ENCODE measurements around the gene IGFN1.

IGFN1 gene

DNA sequence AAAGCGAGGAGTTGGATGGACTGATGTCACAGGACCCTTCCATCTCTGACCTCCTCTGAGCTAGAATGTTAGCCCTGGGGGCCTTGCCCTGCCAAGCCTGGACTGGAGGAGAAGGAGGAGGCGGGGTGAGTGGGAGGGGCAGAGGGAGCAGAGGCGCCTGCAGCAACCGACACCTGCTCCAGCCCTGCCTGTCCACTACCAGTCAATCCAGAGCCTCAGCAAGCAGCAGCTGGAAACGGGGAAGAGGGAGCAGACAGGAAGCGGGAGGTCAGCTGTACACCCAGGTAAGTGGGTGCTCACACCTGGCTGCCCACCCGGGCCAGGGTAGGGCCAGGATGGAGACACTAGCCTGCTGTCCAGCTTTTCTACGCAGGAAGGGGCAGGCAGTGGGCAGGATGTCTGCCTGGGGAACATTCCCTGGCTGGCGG is at the start of gene IGFN1:
TSS of gene IGFN1 (plus strand) at position 201 of the 428 bp plus-strand sequence. CDS start 2,470 bp downstream, outside the sequence.
- no peak for DNase-seq
- H3K27ac Mint-ChIP-seq = no peak within 1 kb of the TSS
- peaks cover 60% of the 10 kb centered on the region for H3K27me3 Mint-ChIP-seq
- H3K9me3 Mint-ChIP-seq = no peaks in the 10 kb centered on the region
- no peaks in the 10 kb centered on the region for H3K36me3 Mint-ChIP-seq
- no peaks in the 10 kb centered on the region for H3K4me1 Mint-ChIP-seq
- no peak within 1 kb of the TSS for H3K4me3 Mint-ChIP-seq
- CTCF ChIA-PET = no interaction called here

DNA sequence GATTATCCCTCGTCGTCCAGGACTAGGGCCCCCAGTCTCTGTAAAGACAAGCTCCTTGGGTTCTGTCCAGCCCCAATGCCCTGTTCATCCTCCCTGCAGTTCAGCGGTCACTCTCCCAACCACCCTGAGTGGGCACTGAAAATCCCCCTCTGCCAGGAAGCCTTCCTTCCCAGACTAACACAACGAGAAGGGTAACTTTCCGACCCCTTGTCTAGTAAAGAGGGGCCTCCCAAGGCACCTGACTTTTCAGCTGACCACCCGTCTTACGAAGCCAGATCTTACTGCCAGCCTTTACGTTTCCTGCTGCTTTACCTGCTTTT is 49.7 kb upstream of the IGFN1 start:
- DNase-seq = no peak
- Mint-ChIP-seq H3K27ac (peak overlapping the region; percentile 68), H3K4me3 (no peak overlapping the region), H3K9me3 (no peaks in the 10 kb centered on the region), H3K27me3 (no peaks in the 10 kb centered on the region), H3K36me3 (peaks cover 5% of the 10 kb centered on the region), H3K4me1 (no peaks in the 10 kb centered on the region)
- CTCF ChIA-PET = interaction anchor here (0.9 to 1.9 kb wide), 2 partner anchors 9 to 22 kb away, joined by 3 to 10 read pairs; no protein-coding TSS in a partner anchor

DNA sequence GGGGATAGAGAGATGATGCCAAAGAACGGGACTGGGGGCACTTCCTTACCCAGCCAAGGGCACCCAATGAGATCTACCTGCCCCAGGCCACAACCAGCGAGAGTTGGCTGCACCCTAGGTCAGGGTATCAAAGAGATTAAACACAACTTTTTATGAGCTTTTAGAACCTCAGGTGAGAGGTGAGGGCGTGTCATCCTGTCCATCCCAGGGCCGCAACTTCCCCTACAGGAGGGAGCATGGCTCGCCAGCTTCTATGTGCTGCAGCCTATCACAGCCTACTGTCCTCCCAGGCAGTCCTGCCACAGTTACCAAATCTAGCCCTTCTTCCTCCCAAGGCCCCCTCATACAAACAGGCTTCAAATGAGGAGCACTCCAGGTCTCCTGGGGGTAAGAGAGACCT is 49.2 kb upstream of the IGFN1 start:
- H3K9me3 Mint-ChIP-seq = no peaks in the 10 kb centered on the region
- H3K27me3 Mint-ChIP-seq = no peaks in the 10 kb centered on the region
- no peak overlapping the region for H3K4me3 Mint-ChIP-seq
- CTCF ChIA-PET = interaction anchor here (0.9 to 1.9 kb wide), 2 partner anchors 9 to 23 kb away, joined by 3 to 10 read pairs; no protein-coding TSS in a partner anchor
- H3K27ac Mint-ChIP-seq = no peak overlapping the region
- H3K4me1 Mint-ChIP-seq = no peaks in the 10 kb centered on the region
- peaks cover 5% of the 10 kb centered on the region for H3K36me3 Mint-ChIP-seq
- DNase-seq = no peak

DNA sequence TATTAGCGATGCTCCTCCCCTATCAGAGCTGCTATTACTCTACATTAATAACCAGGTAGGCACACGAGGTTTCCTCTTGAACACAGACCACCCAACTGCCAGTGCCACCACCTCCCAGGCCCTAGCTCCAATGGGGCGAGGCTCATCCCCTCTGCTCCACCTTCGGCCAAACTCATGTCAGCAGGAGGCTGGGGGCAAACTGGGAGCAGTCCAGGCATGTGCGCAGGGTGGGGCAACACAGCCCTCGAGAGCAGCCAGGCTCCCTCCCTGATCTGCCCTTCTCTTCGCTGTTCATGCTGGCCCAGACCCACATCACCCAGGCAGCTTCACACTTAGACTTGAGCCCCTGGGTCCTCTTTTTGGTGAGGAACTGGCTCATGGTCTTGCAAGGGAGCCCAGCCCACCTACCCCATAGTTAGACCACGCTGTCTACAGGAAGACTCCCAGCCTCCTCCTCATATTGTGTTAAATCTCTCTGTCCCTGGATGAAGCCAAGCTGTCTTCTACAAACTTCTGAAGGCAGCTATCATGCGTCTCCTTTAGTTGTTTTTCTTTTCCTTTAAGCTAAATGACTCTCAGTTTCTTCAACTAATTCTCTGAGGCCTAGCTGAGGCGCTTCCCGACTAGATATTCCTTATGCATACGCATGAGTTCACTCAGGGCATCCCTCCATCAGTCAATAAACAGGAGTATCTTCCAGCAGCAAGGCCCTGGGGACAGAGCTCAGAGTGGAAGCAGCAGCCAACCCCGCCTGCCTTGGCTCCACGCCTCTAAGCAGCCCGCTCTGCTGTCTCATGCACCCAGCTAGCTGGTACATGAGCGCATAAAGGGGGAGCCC is 48.4 kb upstream of the IGFN1 start:
- H3K36me3 Mint-ChIP-seq = peaks cover 5% of the 10 kb centered on the region
- no peak for DNase-seq
- H3K4me1 Mint-ChIP-seq = no peaks in the 10 kb centered on the region
- H3K4me3 Mint-ChIP-seq = no peak overlapping the region
- H3K27me3 Mint-ChIP-seq = no peaks in the 10 kb centered on the region
- H3K9me3 Mint-ChIP-seq = no peaks in the 10 kb centered on the region
- no peak overlapping the region for H3K27ac Mint-ChIP-seq
- CTCF ChIA-PET = interaction anchor here (0.9 to 1.9 kb wide), 2 partner anchors 8 to 23 kb away, joined by 3 to 10 read pairs; no protein-coding TSS in a partner anchor

GRCh38 chr1:201142849-201143725 is 47.5 kb upstream of the IGFN1 start:
- H3K4me1 Mint-ChIP-seq = no peaks in the 10 kb centered on the region
- H3K9me3 Mint-ChIP-seq = no peaks in the 10 kb centered on the region
- DNase-seq = no peak
- CTCF ChIA-PET = no interaction called here
- no peaks in the 10 kb centered on the region for H3K27me3 Mint-ChIP-seq
- H3K27ac Mint-ChIP-seq = no peak overlapping the region
- H3K4me3 Mint-ChIP-seq = no peak overlapping the region
- H3K36me3 Mint-ChIP-seq = peaks cover 5% of the 10 kb centered on the region

- Mint-ChIP-seq H3K36me3 (peaks cover 5% of the 10 kb centered on the region), H3K27me3 (no peaks in the 10 kb centered on the region), H3K9me3 (no peaks in the 10 kb centered on the region), H3K4me1 (no peaks in the 10 kb centered on the region), H3K4me3 (no peak overlapping the region), H3K27ac (no peak overlapping the region)
- CTCF ChIA-PET = no interaction called here
- DNase-seq = no peak
These were observed 46.6 kb upstream of the IGFN1 start for GRCh38 chr1:201143726-201144635.

DNA sequence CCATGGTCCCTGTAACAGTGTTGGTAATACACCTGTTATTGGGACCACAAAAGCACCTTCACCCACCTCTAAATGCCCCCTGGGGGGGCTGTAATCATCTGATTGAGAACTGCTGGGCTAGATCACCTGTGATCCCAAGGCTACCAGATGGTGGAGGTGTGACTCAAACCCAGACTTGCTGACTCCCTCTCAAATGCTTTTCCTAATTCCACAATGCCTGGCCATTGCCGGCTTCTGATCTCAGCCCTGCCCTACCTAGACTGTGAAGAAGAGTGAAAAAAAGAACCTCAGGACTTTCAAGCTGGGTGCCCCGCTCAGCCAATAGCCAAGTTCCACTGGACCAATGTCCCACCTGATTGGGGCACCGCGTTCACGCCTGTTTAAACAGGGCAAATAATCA is 45.9 kb upstream of the IGFN1 start:
- Mint-ChIP-seq H3K9me3 (no peaks in the 10 kb centered on the region), H3K36me3 (peaks cover 8% of the 10 kb centered on the region), H3K4me3 (no peak overlapping the region), H3K27ac (no peak overlapping the region), H3K4me1 (no peaks in the 10 kb centered on the region), H3K27me3 (no peaks in the 10 kb centered on the region)
- CTCF ChIA-PET = no interaction called here
- no peak for DNase-seq

DNA sequence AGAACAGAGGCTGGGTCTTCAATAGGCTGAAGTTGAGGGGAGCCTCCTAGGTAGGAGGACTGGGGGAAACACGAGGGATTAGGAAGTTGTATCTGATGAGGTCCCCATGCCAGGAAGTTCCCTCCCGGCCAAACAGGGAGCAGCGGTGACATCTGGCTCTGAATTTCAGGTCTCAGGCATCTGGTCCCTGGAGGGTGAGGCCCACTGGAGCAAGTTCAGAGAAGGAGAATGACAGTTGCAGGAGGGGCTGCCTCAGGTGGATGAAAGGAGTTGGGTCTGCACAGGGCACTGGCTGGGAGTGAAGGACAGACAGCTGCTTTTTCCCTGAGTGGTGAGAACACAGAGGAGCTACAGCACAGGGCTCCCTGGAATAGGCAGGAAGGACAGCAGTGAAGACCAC is 45.5 kb upstream of the IGFN1 start:
- H3K9me3 Mint-ChIP-seq = no peaks in the 10 kb centered on the region
- H3K4me3 Mint-ChIP-seq = no peak overlapping the region
- CTCF ChIA-PET = no interaction called here
- peaks cover 8% of the 10 kb centered on the region for H3K36me3 Mint-ChIP-seq
- DNase-seq = no peak
- no peaks in the 10 kb centered on the region for H3K27me3 Mint-ChIP-seq
- no peak overlapping the region for H3K27ac Mint-ChIP-seq
- H3K4me1 Mint-ChIP-seq = no peaks in the 10 kb centered on the region

DNA sequence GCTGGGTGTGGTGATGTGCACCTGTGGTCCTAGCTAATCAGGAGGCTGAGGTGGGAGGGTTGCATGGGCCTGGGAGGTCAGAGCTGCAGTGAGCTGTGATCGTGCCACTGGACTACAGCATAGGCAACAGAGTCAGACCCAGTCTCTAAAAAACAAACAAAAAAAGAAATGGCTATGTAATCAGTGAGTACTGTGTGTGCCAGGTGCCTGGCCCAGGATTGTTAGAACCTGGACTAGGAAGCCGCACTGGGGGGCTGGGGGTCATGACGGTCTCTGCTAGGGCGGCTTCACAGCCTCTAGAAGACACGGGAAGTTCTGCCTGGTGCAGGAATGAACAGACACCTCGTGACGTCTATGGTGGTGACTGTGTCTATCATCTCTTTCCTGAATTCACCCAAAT is 44.8 kb upstream of the IGFN1 start:
- CTCF ChIA-PET = interaction anchor here (1.1 kb wide), 1 partner anchor 26 kb away, joined by 3 read pairs; no protein-coding TSS in a partner anchor
- no peak for DNase-seq
- no peaks in the 10 kb centered on the region for H3K27me3 Mint-ChIP-seq
- no peak overlapping the region for H3K27ac Mint-ChIP-seq
- H3K4me3 Mint-ChIP-seq = no peak overlapping the region
- H3K9me3 Mint-ChIP-seq = no peaks in the 10 kb centered on the region
- H3K36me3 Mint-ChIP-seq = peaks cover 9% of the 10 kb centered on the region
- H3K4me1 Mint-ChIP-seq = no peaks in the 10 kb centered on the region

DNA sequence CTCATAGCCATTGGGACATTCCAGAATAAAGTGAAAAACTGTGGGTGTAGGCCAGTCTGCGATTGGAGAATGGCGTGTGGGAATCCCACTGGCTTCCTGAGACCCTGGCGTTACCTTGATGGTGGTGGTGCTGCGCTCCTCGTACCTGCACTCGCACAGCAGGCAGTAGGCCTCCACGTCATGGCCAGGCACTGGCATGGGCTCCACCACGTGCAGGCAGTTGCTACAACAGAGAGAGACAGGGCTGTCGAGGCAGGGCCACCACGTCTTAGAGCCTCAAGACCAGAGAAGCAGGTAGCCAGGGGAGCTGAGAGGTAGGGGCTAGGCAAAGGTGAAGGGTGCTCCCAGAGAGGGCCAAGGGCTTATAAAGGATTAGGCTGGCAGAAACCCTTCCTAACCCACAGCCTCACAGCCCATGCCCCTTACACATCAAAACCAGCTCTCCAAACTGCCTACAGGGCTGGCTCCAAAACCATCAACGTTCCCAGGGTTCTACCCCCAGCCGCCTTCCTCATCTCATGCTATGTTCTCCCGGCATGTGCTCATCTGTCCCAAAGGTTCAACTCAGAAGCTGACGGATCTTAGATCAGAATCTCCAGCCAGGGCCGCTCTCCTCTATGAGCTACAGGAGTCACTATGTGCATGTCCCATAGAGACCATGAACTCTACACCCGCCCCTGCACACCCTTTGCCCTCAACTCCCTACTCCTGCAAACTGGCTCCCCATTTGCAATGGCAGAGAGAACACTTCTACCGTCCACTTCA is 43.8 kb upstream of the IGFN1 start:
- Mint-ChIP-seq H3K36me3 (peaks cover 18% of the 10 kb centered on the region), H3K27ac (no peak overlapping the region), H3K27me3 (no peaks in the 10 kb centered on the region), H3K9me3 (no peaks in the 10 kb centered on the region), H3K4me1 (no peaks in the 10 kb centered on the region), H3K4me3 (no peak overlapping the region)
- DNase-seq = no peak
- CTCF ChIA-PET = interaction anchor here (0.7 to 1.1 kb wide), 2 partner anchors 24 to 27 kb away, joined by 3 read pairs; no protein-coding TSS in a partner anchor

DNA sequence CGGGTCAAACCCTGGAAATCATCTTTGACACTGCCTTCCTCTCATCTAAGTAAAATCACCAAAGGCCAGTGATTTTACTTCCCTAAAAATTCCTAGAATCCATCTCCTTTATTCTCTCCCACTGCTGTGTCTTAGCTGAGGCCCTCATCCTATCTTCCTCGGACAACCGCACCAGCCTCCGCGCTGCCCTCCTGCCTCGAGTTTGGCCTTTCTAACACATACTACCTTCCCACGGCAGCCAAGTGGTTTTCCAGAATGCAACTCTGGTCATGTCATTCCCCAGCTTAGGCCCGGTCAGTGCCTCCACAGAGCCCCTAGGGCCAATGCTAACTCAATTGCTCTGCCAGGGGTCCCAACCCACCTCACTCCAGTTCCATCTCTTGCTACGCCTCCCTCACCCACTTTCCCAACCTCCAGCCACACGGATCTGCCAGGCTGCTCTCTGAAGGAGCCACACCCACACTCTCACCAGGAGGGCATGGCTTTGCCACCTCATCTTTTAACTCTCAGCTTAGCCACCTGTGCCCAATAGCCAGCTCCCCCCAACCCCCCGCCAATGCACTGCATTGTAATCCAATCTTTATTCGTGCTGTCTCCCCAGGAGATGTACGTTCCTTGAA is 43.1 kb upstream of the IGFN1 start:
- H3K4me3 Mint-ChIP-seq = no peak overlapping the region
- peaks cover 22% of the 10 kb centered on the region for H3K36me3 Mint-ChIP-seq
- no peaks in the 10 kb centered on the region for H3K9me3 Mint-ChIP-seq
- CTCF ChIA-PET = interaction anchor here (0.7 kb wide), 1 partner anchor 23 kb away, joined by 3 read pairs; no protein-coding TSS in a partner anchor
- no peak for DNase-seq
- no peaks in the 10 kb centered on the region for H3K27me3 Mint-ChIP-seq
- H3K27ac Mint-ChIP-seq = no peak overlapping the region
- peaks cover 1% of the 10 kb centered on the region for H3K4me1 Mint-ChIP-seq

DNA sequence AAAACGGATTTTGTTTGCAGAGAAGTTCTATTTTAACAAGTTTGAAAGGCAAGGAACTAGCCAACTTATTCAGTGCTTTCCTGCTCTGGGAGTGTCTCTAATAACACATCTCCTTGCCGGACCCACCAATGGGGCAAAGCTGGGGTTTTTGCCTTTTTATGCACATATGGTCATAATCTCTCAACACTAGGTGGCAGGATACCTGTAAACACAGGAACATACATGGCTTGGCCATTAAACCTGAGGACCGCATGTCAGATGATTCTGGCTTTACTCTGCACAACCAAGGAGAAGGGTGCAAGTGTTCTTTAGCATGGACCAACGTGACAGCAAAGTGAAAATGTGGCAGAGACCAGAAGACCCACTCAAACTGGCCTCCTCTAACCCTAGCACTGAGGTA is 41.2 kb upstream of the IGFN1 start:
- H3K9me3 Mint-ChIP-seq = no peaks in the 10 kb centered on the region
- DNase-seq = no peak
- no peaks in the 10 kb centered on the region for H3K27me3 Mint-ChIP-seq
- H3K4me3 Mint-ChIP-seq = no peak overlapping the region
- H3K36me3 Mint-ChIP-seq = peaks cover 17% of the 10 kb centered on the region
- CTCF ChIA-PET = interaction anchor here (0.7 to 2.7 kb wide), 11 partner anchors 8 to 108 kb away, joined by 3 to 11 read pairs (median 5); no protein-coding TSS in a partner anchor
- H3K27ac Mint-ChIP-seq = no peak overlapping the region
- H3K4me1 Mint-ChIP-seq = peaks cover 10% of the 10 kb centered on the region
